GM12891 (cell line): ENCODE measurements around the gene LOC101059915.
"Not testable (repeated sequence)": the region's sequence is repeated elsewhere in the genome, so short reads cannot be mapped to it uniquely, and the experiment has no call there.

Experiments used
- DNase-seq: peaks from one replicate; pipeline ENCODE4 v3.0.0; 2011; ENCODE audit warnings: low spot score; ENCODE audit not compliant: insufficient read length
- FAIRE-seq: peaks from 2 replicates; lab custom pipeline; 2011; peaks lifted over from hg19 to GRCh38; lab: Jason Lieb, UNC
- PAX5 ChIP-seq: IDR thresholded peaks from 2 replicates; pipeline ENCODE4 v1.6.1; 2011; ENCODE audit warnings: low read length, moderate library complexity, mild to moderate bottlenecking; ENCODE audit not compliant: insufficient read depth, severe bottlenecking
- POLR2A ChIP-seq: IDR thresholded peaks from 2 replicates; pipeline ENCODE4 v1.6.1; 2011; ENCODE audit warnings: low read depth, low read length, control low read depth
- POLR2AphosphoS5 ChIP-seq: IDR thresholded peaks from 2 replicates; pipeline ENCODE4 v1.6.1; 2011; ENCODE audit warnings: low read depth, low read length, control low read depth
- POU2F2 ChIP-seq: IDR thresholded peaks from 2 replicates; pipeline ENCODE4 v1.6.1; 2011; ENCODE audit warnings: low read depth, mild to moderate bottlenecking, control low read depth, low read length, moderate library complexity
- SPI1 ChIP-seq: IDR thresholded peaks from 2 replicates; pipeline ENCODE4 v1.6.1; 2011; ENCODE audit warnings: low read depth, low read length, control low read depth
- TAF1 ChIP-seq: IDR thresholded peaks from 2 replicates; pipeline ENCODE4 v1.6.1; 2011; ENCODE audit warnings: low read depth, low read length, control low read depth

LOC101059915 gene

GRCh38 chrX:71661919-71662318 lies 5.4 kb upstream of the LOC101059915 start:
- TF ChIP-seq SPI1 (no peak), POLR2A (no peak), POLR2AphosphoS5 (no peak), POU2F2 (no peak), TAF1 (no peak), PAX5 (no peak)
- no peak for DNase-seq
- no peak for FAIRE-seq

GRCh38 chrX:71662654-71663053 lies 4.7 kb upstream of the LOC101059915 start:
- not testable (repeated sequence) for DNase-seq, FAIRE-seq

GRCh38 chrX:71663238-71663637 lies 4.1 kb upstream of the LOC101059915 start:
- DNase-seq, FAIRE-seq: not testable (repeated sequence)

- DNase-seq: not testable (repeated sequence)
- FAIRE-seq: peak; percentile 47
Observed at GRCh38 chrX:71664202-71664601, 3.1 kb upstream of the LOC101059915 start.

GRCh38 chrX:71664889-71665491 lies 2.4 kb upstream of the LOC101059915 start:
- DNase-seq: no peak
- TF ChIP-seq POLR2AphosphoS5: no peak
- TF ChIP-seq POLR2A: no peak
- TF ChIP-seq PAX5: no peak
- TF ChIP-seq TAF1: no peak
- TF ChIP-seq SPI1: no peak
- TF ChIP-seq POU2F2: no peak
- no peak for FAIRE-seq

GRCh38 chrX:71665747-71666146 lies 1.6 kb upstream of the LOC101059915 start:
- FAIRE-seq (no peak), DNase-seq (no peak)
- no peak for TF ChIP-seq PAX5
- no peak for TF ChIP-seq POLR2AphosphoS5
- TF ChIP-seq POLR2A: no peak
- no peak for TF ChIP-seq SPI1
- no peak for TF ChIP-seq POU2F2
- no peak for TF ChIP-seq TAF1

- TF ChIP-seq POU2F2 (no peak), POLR2A (no peak), TAF1 (no peak), SPI1 (no peak), PAX5 (no peak)
- DNase-seq (no peak), FAIRE-seq (no peak)
Observed at GRCh38 chrX:71666240-71667223, 814 bp upstream of the LOC101059915 start.

- TF ChIP-seq SPI1: no peak
- no peak for TF ChIP-seq POLR2A
- no peak for TF ChIP-seq POU2F2
- TF ChIP-seq TAF1: no peak
- no peak for TF ChIP-seq POLR2AphosphoS5
- TF ChIP-seq PAX5: no peak
- no peak for FAIRE-seq
- DNase-seq: no peak
Observed at GRCh38 chrX:71668248-71668595, 876 bp downstream of the LOC101059915 start.

GRCh38 chrX:71669492-71669891 lies 2.1 kb downstream of the LOC101059915 start:
- FAIRE-seq (no peak), DNase-seq (no peak)
- TF ChIP-seq POLR2AphosphoS5 (no peak), POLR2A (no peak), PAX5 (no peak), SPI1 (no peak), TAF1 (no peak), POU2F2 (no peak)

GRCh38 chrX:71669947-71670346 lies 2.6 kb downstream of the LOC101059915 start:
- FAIRE-seq: peak; percentile 99
- not testable (repeated sequence) for DNase-seq
